ENCODE measurements around the gene KCNIP2.
"Not testable (repeated sequence)": the region's sequence is repeated elsewhere in the genome, so short reads cannot be mapped to it uniquely, and the experiment has no call there.

Gene KCNIP2

GRCh38 chr10:101827919-101828600 is 15.5 kb downstream of the KCNIP2 start:
- no peak for DNase-seq

- no peak for DNase-seq
These were observed 16.7 kb downstream of the KCNIP2 start for GRCh38 chr10:101826852-101827434.

GRCh38 chr10:101824736-101825135 is 18.9 kb downstream of the KCNIP2 start:
- DNase-seq: no peak

GRCh38 chr10:101818872-101819633 is 24.5 kb downstream of the KCNIP2 start:
- DNase-seq: no peak

- peak; percentile 96 to 98 for DNase-seq
These were observed 25.3 kb downstream of the KCNIP2 start, which contains the start of gene OGA for GRCh38 chr10:101818119-101818871. Gene OGA (minus strand): TSS chr10:101818444. CDS start chr10:101818022, 422 bp downstream.

- no peak for DNase-seq
These were observed 26.1 kb downstream of the KCNIP2 start for GRCh38 chr10:101817337-101818118.

GRCh38 chr10:101816913-101817336 is 26.7 kb downstream of the KCNIP2 start:
- DNase-seq: no peak

GRCh38 chr10:101816376-101816775 is 27.2 kb downstream of the KCNIP2 start:
- no peak for DNase-seq

GRCh38 chr10:101814466-101815071 is 29.0 kb downstream of the KCNIP2 start:
- no peak for DNase-seq

- no peak for DNase-seq
These were observed 31.0 kb downstream of the KCNIP2 start for GRCh38 chr10:101812606-101813005.

- DNase-seq: no peak
These were observed 36.4 kb downstream of the KCNIP2 start for GRCh38 chr10:101807158-101807557.

- DNase-seq: no peak
These were observed 40.1 kb downstream of the KCNIP2 start for GRCh38 chr10:101803511-101803910.

GRCh38 chr10:101797403-101798059 is 46.1 kb downstream of the KCNIP2 start:
- DNase-seq: no peak

- no peak for DNase-seq
These were observed 50.1 kb downstream of the KCNIP2 start for GRCh38 chr10:101793526-101793925.

GRCh38 chr10:101789686-101790085 is 53.9 kb downstream of the KCNIP2 start:
- DNase-seq: no peak

- DNase-seq: not testable (repeated sequence)
These were observed 54.4 kb downstream of the KCNIP2 start for GRCh38 chr10:101789231-101789630.

- no peak for DNase-seq
These were observed 57.8 kb downstream of the KCNIP2 start for GRCh38 chr10:101785801-101786200.

- no peak for DNase-seq
These were observed 59.0 kb downstream of the KCNIP2 start for GRCh38 chr10:101784558-101784957.

GRCh38 chr10:101783736-101784118 is 59.9 kb downstream of the KCNIP2 start:
- no peak for DNase-seq

GRCh38 chr10:101782811-101783735 is 60.5 kb downstream of the KCNIP2 start, which contains the start of gene NPM3:
Gene NPM3 (minus strand): TSS chr10:101783446. CDS start chr10:101783390, 56 bp downstream.
- peak; percentile 85 to 86 for DNase-seq

Data from activated CD4-positive, alpha-beta T cell treated with anti-CD3 and anti-CD28 coated beads for 4 hours (primary cell).